Breast epithelium (tissue), 3 donors: Measurements from ENCODE around the gene ATXN1.

ENCODE experiments used
- POLR2AphosphoS5 ChIP-seq, 3 donors: sonication (generic); formaldehyde crosslinking; IDR thresholded peaks; one replicate each; pipeline ENCODE4 v1.6.1; 2017; ENCODE audit warnings: antibody characterized with exemption in 3 of 3
- TF ChIP-seq, protein P1 (sequence below), 3 donors: fragments of 450-650 bp; IDR thresholded peaks; one replicate each; pipeline ENCODE4 v1.5.1; 2016 to 2017; ENCODE audit warnings: antibody characterized with exemption in 3 of 3, mild to moderate bottlenecking in 3 of 3, moderate library complexity in 3 of 3

DNA sequence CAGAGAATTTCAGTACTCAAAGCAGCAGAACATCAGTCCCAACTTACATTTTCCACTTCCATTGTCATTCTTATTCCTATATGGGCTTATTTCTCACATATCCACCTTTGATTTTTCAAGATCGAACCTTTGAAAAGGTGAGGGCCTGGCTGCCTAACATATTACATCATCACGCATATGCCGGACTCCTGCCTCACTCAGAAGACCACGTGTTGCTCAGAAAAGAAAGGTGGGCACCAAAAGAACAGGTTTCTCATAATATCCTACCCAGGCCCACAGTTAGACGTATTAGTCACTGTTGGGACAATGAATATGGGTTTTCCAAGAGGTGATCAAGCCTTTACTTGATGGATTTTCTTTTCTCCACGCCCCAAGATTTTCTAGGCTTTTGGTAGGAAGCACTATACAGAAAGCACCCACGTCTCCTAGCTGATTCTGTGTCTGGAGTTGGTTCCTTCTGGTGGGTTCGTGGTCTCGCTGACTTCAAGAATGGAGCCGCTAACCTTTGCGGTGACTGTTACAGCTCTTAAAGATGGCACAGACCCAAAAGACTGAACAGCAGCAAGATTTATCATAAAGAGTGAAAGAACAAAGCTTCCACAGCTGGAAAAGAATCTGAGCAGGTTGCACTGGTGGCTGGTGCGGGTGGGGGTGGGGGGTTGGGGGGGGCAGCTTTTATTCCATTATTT, 168.9 kb downstream of the ATXN1 start:
- TF ChIP-seq, protein P1, sequence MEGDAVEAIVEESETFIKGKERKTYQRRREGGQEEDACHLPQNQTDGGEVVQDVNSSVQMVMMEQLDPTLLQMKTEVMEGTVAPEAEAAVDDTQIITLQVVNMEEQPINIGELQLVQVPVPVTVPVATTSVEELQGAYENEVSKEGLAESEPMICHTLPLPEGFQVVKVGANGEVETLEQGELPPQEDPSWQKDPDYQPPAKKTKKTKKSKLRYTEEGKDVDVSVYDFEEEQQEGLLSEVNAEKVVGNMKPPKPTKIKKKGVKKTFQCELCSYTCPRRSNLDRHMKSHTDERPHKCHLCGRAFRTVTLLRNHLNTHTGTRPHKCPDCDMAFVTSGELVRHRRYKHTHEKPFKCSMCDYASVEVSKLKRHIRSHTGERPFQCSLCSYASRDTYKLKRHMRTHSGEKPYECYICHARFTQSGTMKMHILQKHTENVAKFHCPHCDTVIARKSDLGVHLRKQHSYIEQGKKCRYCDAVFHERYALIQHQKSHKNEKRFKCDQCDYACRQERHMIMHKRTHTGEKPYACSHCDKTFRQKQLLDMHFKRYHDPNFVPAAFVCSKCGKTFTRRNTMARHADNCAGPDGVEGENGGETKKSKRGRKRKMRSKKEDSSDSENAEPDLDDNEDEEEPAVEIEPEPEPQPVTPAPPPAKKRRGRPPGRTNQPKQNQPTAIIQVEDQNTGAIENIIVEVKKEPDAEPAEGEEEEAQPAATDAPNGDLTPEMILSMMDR (IDR thresholded peaks at IDR 0.05) = no peak
- TF ChIP-seq POLR2AphosphoS5 (IDR thresholded peaks at IDR 0.05) = no peak
